ENCODE data around the gene APOA1.

The APOA1 gene

DNA sequence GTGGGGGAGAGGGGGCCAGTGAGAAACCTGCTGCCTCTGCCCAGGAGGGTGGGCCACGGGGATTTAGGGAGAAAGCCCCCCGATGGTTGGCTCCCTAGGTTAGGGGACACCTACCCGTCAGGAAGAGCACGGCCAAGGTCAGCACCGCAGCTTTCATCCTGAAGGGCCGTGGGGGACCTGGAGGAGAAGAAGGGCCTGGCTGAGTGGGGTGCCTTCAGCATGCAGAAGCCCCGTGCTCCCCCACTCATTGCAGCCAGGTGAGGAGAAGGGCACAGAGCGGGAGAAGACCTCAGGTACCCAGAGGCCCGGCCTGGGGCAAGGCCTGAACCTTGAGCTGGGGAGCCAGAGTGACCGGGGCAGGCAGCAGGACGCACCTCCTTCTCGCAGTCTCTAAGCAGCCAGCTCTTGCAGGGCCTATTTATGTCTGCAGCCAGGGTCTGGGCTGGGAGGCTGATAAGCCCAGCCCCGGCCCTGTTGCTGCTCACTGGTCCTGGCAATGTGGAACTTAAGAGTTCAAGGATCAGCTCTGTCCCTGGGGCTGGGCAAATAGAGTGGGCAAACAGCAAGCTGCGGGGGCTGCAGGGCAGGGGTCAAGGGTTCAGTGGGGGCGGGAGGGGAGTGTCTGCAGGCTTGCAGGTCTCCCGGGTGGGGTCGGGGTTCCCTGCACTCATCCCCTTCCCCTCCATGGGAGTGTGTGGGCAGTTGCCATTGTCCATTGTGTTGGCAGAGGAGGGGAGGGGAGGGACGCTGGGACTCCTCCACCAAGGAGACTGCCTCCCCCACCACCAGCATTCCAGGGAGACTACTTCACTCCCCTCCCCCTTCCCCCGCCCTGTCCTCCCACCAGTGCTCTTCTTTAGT, at the start of gene APOA1:
TSS of gene APOA1 (minus strand) at position 392 of the 861 bp plus-strand sequence. CDS start at position 157, 235 bp downstream.
- no peak for DNase-seq

- no peak for DNase-seq
These were observed 48.7 kb upstream of the APOA1 start for GRCh38 chr11:116885951-116886655.

DNA sequence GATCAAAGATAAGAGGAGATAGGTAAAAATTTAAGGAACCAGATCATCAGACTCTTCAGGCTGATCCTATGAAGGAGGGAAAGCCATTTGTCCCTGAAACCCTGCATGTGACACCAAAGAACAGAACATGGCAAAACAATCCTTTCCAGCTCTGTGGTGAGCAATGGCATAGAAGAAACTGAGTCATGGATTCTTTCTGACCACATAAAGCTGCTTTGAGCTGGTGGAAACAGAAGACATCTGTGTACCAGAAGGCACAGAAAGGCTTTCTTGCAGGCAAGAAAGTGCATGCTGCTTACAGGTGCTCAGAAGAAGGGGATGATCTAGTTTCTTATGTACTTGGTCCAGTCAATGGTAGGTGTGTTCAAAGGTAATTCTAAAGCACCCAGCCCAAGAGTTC, 45.0 kb upstream of the APOA1 start:
- no peak for DNase-seq

DNA sequence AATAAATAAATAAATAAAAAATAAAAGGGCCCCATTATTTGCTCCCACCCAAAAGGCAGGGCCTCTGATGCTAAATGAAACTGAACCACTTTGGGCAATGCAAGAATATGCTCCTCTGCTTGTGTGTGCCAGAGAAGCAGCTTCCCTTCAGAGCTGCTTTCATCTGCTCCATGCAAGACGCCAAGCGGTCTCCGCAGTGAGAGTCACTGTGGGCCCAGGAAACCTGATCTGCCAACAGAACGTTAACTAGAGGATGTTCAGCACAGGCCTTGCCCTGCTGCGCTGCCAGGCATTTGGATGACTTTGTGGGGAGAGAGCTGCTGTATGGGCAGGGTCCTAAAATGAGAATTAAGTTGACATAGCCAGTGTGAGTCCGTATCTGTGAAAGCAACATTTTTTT, 43.7 kb upstream of the APOA1 start:
- no peak for DNase-seq

DNA sequence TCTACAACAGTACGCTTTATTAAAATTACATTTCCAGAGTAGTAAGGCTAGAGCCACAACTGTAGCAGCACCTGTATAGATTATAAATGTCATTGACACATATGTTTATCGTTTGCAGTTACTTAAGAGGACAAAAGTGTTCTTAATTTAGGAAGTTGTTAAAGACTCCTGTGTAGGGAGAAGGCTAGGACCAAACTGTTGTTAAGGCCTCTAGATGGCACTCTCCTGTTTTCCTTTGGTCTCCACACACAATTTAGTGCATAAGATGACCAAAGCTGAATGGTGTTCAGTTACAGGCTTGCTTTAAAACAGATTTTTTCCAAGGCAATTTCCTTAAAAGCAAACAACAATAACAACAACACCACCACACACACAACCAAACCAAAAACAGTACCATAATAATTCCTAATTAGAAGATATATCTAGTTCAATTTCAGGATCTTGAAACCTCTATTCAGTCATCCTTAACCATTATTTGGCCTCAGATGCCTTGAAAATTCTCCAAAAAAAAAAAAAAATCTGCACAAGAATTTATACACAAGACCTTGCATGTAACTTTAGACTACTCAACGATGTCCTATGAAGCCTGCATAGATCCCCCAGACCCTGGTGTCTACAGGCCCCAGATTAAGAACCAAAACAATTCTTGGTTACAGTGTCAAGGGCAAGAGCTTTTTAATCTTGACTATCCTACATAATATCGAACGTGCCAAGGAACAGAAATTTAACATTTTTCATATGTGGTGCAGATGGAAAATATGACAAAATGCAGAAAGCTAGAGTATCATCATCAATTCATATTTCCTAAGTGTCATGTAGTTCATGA, 42.6 kb upstream of the APOA1 start:
- DNase-seq: peak; percentile 19

GRCh38 chr11:116876656-116877055, 39.2 kb upstream of the APOA1 start:
- DNase-seq: no peak

- no peak for DNase-seq
These were observed 37.8 kb upstream of the APOA1 start for GRCh38 chr11:116875194-116875593.

DNA sequence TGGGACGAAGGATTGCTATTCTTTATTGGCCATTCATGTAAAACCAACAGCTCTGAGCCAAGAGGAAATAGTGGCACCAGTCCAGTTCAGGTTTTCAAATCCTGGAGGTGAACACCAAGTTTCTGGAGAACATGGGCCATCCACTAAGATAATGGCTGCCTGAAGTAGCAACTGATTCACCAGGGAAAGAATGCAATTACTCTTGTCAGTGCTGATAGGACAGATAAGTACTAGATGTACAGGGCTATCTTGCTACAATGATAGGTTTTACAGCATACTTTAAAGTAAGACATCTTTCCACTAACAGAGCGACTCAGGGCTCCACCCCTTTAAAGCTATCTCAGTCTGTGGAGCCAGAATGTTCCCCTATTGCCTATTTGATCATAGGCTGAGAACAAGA, 36.8 kb upstream of the APOA1 start:
- no peak for DNase-seq

DNA sequence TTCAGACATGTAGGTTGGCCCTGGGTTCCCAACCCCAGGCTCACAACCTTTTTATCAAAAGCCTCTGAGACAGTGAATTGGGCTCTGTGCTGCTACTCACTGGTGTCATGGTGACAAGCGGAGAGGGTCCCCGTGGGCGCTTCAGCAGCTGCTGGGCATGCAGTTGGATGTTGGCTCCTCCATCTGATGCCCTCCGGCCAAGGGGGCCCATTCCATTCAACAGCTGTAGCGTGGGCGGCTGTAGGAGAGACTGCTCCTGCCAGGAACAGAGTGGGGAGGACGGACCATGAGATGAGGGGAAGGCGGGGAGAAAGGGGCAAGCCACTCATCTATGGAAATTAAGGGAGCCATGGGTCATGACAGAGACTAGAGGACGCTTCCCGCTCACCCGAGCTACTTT, 36.0 kb upstream of the APOA1 start:
- no peak for DNase-seq

DNA sequence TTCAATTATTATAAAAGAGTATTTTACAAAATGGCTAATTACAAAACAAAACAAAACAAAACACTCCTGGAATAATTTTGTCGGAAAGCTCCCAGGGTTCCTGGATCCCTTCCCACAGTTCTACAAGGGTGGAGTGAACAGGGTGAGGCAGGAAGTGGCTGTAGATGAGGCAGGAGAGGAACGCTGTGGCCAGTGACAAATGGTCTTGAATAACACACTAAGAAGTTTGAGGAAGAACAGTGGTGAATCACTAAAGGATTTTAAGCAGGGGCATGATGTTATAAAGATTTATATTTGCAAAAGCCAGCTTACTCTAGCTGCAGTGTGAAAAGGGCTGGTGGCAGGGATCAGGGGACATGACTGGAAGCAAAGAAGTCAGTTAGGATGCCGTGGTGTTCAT, 33.8 kb upstream of the APOA1 start:
- no peak for DNase-seq

DNA sequence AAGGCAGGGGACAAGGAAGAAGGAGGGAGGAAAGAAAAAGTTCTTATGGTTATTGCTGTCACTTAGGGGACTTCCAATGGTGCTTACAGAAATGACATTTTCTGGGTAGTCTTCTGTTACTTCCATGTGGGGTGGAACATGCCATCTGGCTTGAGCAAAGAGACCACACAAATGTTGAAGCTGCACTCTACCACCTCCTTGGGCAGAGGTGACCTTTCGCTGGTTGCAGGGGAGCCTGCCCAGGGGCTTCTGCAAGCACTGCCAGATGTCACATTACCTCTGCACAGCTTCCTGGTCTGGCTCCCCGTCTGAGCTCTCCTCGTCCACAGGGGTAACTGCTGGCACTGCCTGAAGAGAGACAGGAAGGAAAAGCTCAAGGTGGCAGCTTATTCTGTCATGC, 32.6 kb upstream of the APOA1 start:
- no peak for DNase-seq

DNA sequence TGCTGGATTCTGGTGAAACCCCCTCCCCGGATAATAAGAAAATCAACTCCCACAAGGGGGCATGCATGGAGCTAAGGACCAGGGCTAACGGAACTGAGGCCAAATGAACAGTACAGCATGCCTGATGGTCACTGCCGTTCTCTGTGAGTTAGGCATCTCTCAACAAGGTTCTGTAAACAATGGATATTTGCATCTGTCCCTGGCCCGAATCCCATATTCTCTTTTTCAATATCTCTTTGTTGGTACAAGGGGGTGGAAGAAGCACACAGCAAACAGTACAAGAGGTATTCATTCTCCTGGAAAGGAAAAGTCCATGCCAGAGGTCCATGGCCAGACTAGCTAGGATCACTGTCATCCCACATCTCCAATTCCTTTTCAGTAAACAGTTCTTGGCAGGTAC, 32.2 kb upstream of the APOA1 start:
- no peak for DNase-seq

DNA sequence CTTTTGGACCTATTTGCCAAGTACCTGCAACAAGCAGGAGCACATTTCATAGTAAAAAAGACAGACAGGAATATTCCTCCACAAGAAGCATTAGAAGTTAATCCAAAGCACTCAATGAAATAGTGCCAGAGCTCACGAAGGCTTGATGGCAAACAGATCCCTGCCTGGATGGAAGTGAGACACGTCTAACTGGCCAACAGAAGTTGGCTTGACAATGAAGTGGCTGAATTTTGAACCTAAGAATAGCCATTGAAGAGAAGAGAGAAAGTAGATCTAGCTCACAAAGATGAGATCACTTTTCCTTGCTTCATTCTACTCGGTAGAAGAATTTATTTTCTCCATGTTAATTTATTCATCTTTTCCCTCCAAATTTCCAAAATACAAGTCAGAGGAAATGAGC, 30.6 kb upstream of the APOA1 start:
- DNase-seq: no peak

GRCh38 chr11:116867619-116868018, 30.2 kb upstream of the APOA1 start:
- no peak for DNase-seq

- no peak for DNase-seq
These were observed 29.5 kb upstream of the APOA1 start for GRCh38 chr11:116866804-116867455.

- DNase-seq: no peak
These were observed 28.3 kb upstream of the APOA1 start for GRCh38 chr11:116865696-116866095.

DNA sequence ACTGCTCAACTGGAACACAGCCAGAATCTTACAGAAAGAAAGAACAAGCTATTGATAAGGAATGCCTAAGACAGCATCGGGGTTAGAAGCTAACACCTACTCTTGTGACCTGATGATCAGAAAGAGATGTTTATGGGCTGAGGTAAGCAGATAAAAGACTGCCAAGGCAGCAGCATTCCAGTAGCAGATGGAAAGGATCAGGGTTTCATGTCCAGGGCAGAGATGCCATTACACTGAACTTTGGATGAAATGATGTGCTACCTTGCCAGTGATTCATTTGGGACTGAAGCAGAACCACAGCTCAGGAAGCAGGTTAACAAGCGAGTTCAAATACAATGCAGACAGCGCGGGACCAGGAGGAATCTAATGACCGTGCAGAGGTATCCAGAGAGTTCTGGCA, 27.1 kb upstream of the APOA1 start:
- no peak for DNase-seq

DNA sequence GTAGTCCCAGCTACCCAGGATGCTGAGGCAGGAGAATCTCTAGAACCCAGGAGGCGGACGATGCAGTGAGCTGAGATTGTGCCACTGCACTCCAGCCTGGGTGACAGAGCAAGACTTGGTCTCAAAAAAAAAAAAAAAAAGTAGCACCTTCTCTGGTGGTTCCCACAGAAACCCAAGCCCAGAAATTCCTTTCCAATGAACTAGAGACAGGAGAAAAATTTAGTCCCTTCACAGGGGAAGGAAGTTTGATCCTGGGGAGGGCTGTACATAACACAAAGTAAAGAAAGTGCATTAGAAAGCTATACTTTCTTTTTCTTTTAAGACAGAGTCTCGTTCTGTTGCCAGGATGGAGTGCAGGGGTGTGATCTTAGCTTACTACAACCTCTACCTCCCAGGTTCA, 25.5 kb upstream of the APOA1 start:
- no peak for DNase-seq

- DNase-seq: no peak
These were observed 24.8 kb upstream of the APOA1 start for GRCh38 chr11:116862185-116862584.

- no peak for DNase-seq
These were observed 24.1 kb upstream of the APOA1 start for GRCh38 chr11:116861539-116861938.

DNA sequence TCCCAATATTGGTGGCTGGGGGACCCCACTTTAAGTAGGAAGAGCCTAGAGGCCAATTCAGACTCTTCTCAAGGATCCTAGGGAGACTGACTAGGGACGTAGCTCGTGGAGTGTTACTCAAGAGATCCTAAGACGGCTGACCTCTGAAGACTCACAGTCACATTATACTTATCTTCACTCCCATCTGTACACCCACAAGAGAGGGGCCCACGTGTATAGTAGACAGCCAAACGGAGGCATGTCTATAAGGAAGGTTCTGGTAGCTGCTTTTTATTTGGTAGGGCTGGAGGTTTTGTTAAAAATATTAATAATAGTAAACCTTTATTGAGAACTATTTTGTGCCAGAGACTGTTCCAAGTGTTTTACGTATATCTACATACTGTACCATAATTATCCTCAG, 22.9 kb upstream of the APOA1 start:
- DNase-seq: no peak

DNA sequence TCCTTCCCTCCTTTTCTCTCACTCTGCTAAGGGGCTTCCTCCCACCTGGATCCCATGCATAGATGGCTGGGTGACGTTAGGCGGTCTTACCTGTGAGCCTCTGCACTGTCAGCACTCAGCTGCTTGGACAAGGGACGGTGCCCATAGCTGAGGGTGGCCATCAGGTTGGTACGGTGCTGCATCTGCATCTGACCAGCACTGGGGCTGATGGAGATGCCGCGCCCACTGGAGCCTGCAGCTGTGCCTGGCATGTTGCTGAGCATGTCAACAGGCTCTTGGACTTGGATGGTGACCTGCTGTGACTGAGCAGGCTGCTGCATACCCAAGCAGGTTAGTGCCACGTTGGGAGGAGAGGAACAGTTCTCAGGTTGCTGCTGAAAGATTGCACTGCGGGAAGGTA, 21.8 kb upstream of the APOA1 start:
- DNase-seq: no peak

DNA sequence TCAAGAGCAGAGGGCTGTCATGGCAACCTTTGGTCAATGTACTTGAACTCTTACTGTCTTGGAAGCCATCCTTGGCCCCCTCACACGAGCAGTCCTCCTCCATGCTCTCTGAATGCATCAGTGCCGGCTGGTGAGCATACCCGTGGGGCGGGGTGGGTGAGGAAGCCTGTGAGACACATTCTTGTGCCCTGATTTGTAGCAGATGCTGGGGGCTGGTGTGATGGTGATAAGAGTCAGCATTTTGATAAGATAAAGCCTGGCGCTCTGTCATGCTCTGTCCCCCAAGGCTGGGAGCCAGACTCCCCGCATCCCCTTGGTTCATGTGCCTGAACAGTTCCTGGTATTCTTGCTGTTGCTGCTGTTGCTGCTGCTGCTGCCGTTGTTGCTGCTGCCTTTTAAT, 20.5 kb upstream of the APOA1 start:
- no peak for DNase-seq
